Suppressor macrophage treated with lipopolysaccharide for 4 hours (primary cell): ENCODE data around the gene TEKT2.

Experiments
- DNase-seq: peaks from one replicate; pipeline ENCODE4 v3.0.0-alpha.2; 2020

The TEKT2 gene

DNA sequence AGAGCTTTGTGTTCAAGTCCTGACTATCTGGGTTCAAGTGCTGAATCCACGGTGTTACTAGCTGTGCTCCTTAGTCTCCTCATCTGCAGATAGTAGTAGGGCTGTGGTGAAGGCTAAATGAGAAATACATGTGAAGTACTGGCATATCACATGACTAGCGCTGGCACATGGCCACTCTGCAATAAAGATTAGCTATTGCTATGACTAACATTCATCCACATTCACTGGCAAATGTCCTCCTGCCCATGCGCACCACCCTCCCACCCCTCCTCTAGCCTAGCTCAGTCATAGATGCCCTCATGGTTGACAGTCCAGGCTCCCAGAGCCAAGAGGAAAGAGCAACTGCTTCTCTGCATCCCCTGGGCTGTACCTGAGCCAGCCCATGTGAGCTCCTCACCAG is 49.6 kb downstream of the TEKT2 start:
- peak; percentile 67 for DNase-seq

- DNase-seq, result no peak
Measured at GRCh38 chr1:36134031-36134430, 50.1 kb downstream of the TEKT2 start.

DNA sequence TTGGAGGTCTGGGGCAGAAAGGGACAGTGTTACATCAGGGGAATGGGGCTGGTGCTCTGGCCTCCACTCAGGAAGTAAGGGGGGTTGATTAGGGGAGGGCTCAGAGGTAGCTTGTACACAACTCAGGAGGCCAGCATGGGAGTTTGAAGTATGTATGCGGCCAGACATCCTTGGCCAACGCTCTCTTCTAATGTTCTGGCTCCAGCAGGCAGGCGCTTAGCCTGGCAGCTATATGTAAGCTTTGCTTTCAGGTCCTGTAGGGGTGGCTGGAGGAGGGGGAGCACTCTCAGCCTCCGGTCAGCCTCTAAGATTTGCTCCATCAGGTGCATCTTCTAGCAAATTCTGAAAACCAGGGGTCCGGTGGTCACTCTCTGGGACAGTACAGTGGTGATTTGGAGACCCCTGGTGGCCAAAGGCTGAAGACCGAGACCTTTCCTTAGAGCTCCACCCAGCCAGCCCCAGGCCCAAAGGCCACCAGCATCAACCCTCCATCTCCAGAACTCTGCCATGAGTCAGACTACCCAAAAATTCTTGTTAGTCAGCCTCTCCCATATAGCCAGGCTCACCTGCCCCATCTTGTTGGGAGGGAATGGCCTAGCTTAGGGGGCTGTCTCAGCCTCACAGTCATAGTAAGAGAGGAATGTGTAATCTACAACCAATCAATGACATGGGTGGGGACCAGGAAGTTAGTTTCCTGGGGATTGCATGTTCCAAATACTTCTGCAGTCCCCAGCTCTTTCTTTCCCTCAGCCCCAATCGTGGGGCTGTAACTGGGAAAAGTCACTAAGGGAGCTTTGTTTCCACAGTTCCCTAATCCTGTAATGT is 50.8 kb downstream of the TEKT2 start:
- peak; percentile 65 for DNase-seq

- DNase-seq, result no peak
Measured at GRCh38 chr1:36135330-36135667, 51.4 kb downstream of the TEKT2 start.

- no peak for DNase-seq
Measured at GRCh38 chr1:36135796-36136195, 51.9 kb downstream of the TEKT2 start.

- no peak for DNase-seq
Measured at GRCh38 chr1:36136535-36136934, 52.6 kb downstream of the TEKT2 start.

- DNase-seq, result no peak
Measured at GRCh38 chr1:36137226-36137625, 53.3 kb downstream of the TEKT2 start.

- DNase-seq, result no peak
Measured at GRCh38 chr1:36137776-36138175, 53.9 kb downstream of the TEKT2 start.
